ENCODE measurements around the gene PCDH15. TPM values are rescaled to one million over a fixed set of nuclear protein-coding genes. Genes with fewer than 3 reads are reported as not detected.

Gene PCDH15
- total RNA-seq, 1 donor from 2014 or later: 3.2 TPM

DNA sequence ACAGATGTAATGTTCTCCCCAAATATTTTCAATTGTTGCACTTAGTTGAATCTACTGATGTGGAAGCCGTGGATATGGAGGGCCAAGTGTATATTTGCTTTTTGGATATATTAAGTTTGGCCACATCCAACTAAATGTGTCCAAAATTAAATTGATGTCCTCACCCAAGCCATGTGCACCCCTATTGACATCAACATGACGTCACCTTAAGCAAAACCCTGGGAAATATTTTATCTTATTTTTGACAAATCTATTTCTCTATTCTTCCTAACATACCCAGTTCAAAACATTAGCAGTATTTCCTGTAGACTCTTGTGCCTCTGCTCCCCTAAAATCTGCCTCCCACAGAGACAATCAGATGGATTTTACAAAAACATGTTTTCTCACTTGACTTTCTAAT lies 652.5 kb downstream of the PCDH15 start:
- H3K36me3 ChIP-seq: no peaks in the 10 kb centered on the region
- no peaks in the 10 kb centered on the region for H3K9me3 ChIP-seq
- no peaks in the 10 kb centered on the region for H3K4me1 ChIP-seq
- intact Hi-C loops (cut with DNase I): no loop called here
- TF ChIP-seq, protein P1, sequence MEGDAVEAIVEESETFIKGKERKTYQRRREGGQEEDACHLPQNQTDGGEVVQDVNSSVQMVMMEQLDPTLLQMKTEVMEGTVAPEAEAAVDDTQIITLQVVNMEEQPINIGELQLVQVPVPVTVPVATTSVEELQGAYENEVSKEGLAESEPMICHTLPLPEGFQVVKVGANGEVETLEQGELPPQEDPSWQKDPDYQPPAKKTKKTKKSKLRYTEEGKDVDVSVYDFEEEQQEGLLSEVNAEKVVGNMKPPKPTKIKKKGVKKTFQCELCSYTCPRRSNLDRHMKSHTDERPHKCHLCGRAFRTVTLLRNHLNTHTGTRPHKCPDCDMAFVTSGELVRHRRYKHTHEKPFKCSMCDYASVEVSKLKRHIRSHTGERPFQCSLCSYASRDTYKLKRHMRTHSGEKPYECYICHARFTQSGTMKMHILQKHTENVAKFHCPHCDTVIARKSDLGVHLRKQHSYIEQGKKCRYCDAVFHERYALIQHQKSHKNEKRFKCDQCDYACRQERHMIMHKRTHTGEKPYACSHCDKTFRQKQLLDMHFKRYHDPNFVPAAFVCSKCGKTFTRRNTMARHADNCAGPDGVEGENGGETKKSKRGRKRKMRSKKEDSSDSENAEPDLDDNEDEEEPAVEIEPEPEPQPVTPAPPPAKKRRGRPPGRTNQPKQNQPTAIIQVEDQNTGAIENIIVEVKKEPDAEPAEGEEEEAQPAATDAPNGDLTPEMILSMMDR (IDR thresholded peaks at IDR 0.05): no peak
- ATAC-seq (no peak), DNase-seq (no peak)
- no peak overlapping the region for H3K4me3 ChIP-seq
- no peaks in the 10 kb centered on the region for H3K27me3 ChIP-seq
- no peak overlapping the region for H3K27ac ChIP-seq

DNA sequence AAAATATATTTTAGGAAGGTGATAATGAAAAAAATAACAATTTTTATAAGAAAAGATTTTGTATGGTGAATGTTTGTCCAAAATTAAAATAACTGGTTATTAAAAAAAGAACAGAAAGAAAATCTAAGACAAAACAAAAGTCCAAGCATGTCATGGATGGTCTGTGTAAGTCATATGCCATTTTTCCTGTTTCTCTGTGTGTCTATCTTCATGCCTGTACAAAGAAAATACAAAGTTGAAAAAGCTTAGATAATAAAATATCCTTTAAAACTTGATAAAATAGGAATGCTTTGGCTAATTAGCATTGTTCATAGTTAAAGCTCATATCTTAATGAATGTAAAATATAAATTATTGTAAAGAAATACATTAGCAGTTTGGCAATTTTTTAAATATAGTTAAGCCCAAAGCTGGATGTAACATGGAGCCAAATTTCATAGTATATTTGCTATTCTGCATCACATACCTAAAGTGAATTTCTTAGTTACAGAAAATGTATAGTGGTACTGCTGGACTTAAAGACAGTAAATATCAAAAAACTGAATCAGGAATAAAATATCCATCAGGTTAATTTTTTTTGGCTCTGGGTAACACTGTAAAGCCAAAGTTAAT lies 661.1 kb downstream of the PCDH15 start:
- Histone ChIP-seq H3K4me1 (no peaks in the 10 kb centered on the region), H3K27ac (no peak overlapping the region), H3K9me3 (no peaks in the 10 kb centered on the region), H3K36me3 (no peaks in the 10 kb centered on the region), H3K4me3 (no peak overlapping the region), H3K27me3 (no peaks in the 10 kb centered on the region)
- TF ChIP-seq, protein P1 (IDR thresholded peaks at IDR 0.05): no peak
- DNase-seq (no peak), ATAC-seq (no peak)
- intact Hi-C loops (cut with DNase I): no loop called here

GRCh38 chr10:54137396-54137795 lies 663.6 kb downstream of the PCDH15 start:
- DNase-seq (no peak), ATAC-seq (no peak)
- H3K4me3 ChIP-seq: no peak overlapping the region
- H3K27ac ChIP-seq: no peak overlapping the region
- no peaks in the 10 kb centered on the region for H3K36me3 ChIP-seq
- no peaks in the 10 kb centered on the region for H3K9me3 ChIP-seq
- no peaks in the 10 kb centered on the region for H3K4me1 ChIP-seq
- TF ChIP-seq, protein P1 (IDR thresholded peaks at IDR 0.05): no peak
- no peaks in the 10 kb centered on the region for H3K27me3 ChIP-seq
- intact Hi-C loops (cut with DNase I): no loop called here

GRCh38 chr10:54133203-54133602 lies 667.8 kb downstream of the PCDH15 start:
- no peaks in the 10 kb centered on the region for H3K9me3 ChIP-seq
- H3K4me3 ChIP-seq: no peak overlapping the region
- TF ChIP-seq, protein P1 (IDR thresholded peaks at IDR 0.05): peak; percentile 27
- H3K4me1 ChIP-seq: no peaks in the 10 kb centered on the region
- intact Hi-C loops (cut with DNase I): no loop called here
- DNase-seq: no peak
- no peak overlapping the region for H3K27ac ChIP-seq
- no peaks in the 10 kb centered on the region for H3K27me3 ChIP-seq
- ATAC-seq: no peak
- H3K36me3 ChIP-seq: no peaks in the 10 kb centered on the region

DNA sequence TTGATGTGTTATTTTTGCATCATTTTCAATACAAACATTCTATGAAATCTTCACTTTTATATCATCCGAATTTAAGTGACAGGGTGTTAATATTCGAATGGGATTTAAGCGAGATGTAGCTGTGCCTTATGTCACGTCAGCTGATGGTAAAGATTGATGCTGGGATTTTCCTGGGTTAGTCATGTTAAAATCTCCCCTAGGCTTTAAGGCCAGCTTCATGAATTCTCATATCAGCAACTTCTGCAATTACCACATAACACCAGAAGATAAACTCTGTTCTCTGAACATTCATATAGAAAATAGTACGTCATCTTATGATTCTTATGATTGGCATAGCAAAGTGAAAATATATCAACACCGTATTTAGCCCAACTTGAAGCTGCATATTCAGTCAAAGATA lies 669.2 kb downstream of the PCDH15 start:
- no peak for ATAC-seq

More for the DNA sequence above, 669.2 kb downstream of the PCDH15 start:
- Histone ChIP-seq H3K4me3 (no peak overlapping the region), H3K4me1 (no peaks in the 10 kb centered on the region), H3K27ac (no peak overlapping the region), H3K36me3 (no peaks in the 10 kb centered on the region), H3K9me3 (no peaks in the 10 kb centered on the region), H3K27me3 (no peaks in the 10 kb centered on the region)
- no peak for DNase-seq
- TF ChIP-seq, protein P1 (IDR thresholded peaks at IDR 0.05): no peak
- intact Hi-C loops (cut with DNase I): no loop called here
